IMR-90 (cell line): ENCODE measurements around the gene TSPEAR. TPM values are rescaled to one million over a fixed set of nuclear protein-coding genes. Genes with fewer than 3 reads are reported as not detected.

Experiments used
- ATAC-seq: fragments of 200-7000 bp; cut with Tn5 transposase; 2 replicates; pipeline ENCODE4 v1.9.1; 2020; ENCODE audit warnings: low read depth, mild to moderate bottlenecking, moderate library complexity
- BruUV-seq: library from RNA; stranded (reverse); fragments of 400-500 nt; replicated peaks from 2 replicates; lab custom pipeline; 2021; lab: Mats Ljungman, UMichigan
- CTCF ChIA-PET: fragments of 300-600 bp; formaldehyde crosslinking; extraction: SDS; loops from one replicate; lab custom pipeline; 2021; ENCODE audit warnings: antibody characterized with exemption; lab: Yijun Ruan, JAX
- POLR2A ChIA-PET: fragments of 300-600 bp; sonication (Branson Sonifier 250); formaldehyde crosslinking; loops from one replicate; lab custom pipeline; 2022; ENCODE audit warnings: antibody characterized with exemption; ENCODE audit not compliant: unreplicated experiment; lab: Charles Lee
- DNase-seq: peaks from one replicate; pipeline ENCODE4 v3.0.0; 2013
- H2AFZ ChIP-seq: replicated peaks from 2 replicates; pipeline ENCODE3; 2013; ENCODE audit warnings: low read length, mild to moderate bottlenecking; ENCODE audit not compliant: poor library complexity
- H2AK5ac ChIP-seq: 2 replicates; pipeline ENCODE4 v1.6.1; 2013; ENCODE audit warnings: low read depth, low read length, inconsistent platforms
- H2AK9ac ChIP-seq: replicated peaks from 2 replicates; pipeline ENCODE3; 2013; ENCODE audit warnings: mild to moderate bottlenecking, low read depth, low read length, moderate library complexity; ENCODE audit not compliant: poor library complexity
- H2BK120ac ChIP-seq: 2 replicates; pipeline ENCODE4 v1.6.1; 2013; ENCODE audit warnings: low read depth, low read length, inconsistent platforms
- H2BK15ac ChIP-seq: 3 replicates; pipeline ENCODE4 v1.6.1; 2013; ENCODE audit warnings: low read depth, low read length, inconsistent platforms
- H2BK20ac ChIP-seq: 2 replicates; pipeline ENCODE4 v1.6.1; 2013; ENCODE audit warnings: low read depth, mild to moderate bottlenecking, inconsistent platforms, low read length, moderate library complexity
- H2BK5ac ChIP-seq: 2 replicates; pipeline ENCODE4 v1.6.1; 2013; ENCODE audit warnings: mild to moderate bottlenecking, low read depth, low read length, inconsistent platforms; ENCODE audit not compliant: poor library complexity, severe bottlenecking
- H3K14ac ChIP-seq: replicated peaks from 2 replicates; pipeline ENCODE4 v1.6.1; 2013; ENCODE audit warnings: low read depth, low read length, inconsistent platforms
- H3K18ac ChIP-seq: 2 replicates; pipeline ENCODE4 v1.6.1; 2013; ENCODE audit warnings: low read depth, low read length, control low read depth
- H3K23ac ChIP-seq: 2 replicates; pipeline ENCODE4 v1.6.1; 2013; ENCODE audit warnings: low read depth, low read length, inconsistent platforms
- H3K27ac ChIP-seq: 2 replicates; pipeline ENCODE4 v1.5.1; 2013; ENCODE audit warnings: mild to moderate bottlenecking, control low read depth, low read length; ENCODE audit not compliant: insufficient read depth
- H3K27me3 ChIP-seq: 2 replicates; pipeline ENCODE4 v1.6.1; 2013; ENCODE audit warnings: low read length; ENCODE audit not compliant: control insufficient read depth, insufficient read depth
- H3K36me3 ChIP-seq: 2 replicates; pipeline ENCODE4 v1.6.1; 2013; ENCODE audit warnings: low read length, mixed read lengths; ENCODE audit not compliant: control insufficient read depth, insufficient read depth
- H3K4ac ChIP-seq: 2 replicates; pipeline ENCODE4 v1.6.1; 2013; ENCODE audit warnings: low read depth, low read length, inconsistent platforms
- H3K4me1 ChIP-seq: 2 replicates; pipeline ENCODE4 v1.6.1; 2013; ENCODE audit warnings: low read length, mixed read lengths; ENCODE audit not compliant: control insufficient read depth, insufficient read depth
- H3K4me2 ChIP-seq: 2 replicates; pipeline ENCODE4 v1.6.1; 2013; ENCODE audit warnings: low read depth, mild to moderate bottlenecking, control low read depth, low read length, moderate library complexity
- H3K4me3 ChIP-seq: 2 replicates; pipeline ENCODE4 v1.5.1; 2013; ENCODE audit warnings: low read depth, mild to moderate bottlenecking, control low read depth, low read length, moderate library complexity; ENCODE audit not compliant: insufficient read depth
- H3K56ac ChIP-seq: 2 replicates; pipeline ENCODE4 v1.6.1; 2013; ENCODE audit warnings: low read length, inconsistent platforms; ENCODE audit not compliant: insufficient read depth; ENCODE audit errors: extremely low read depth
- H3K79me1 ChIP-seq, 2 experiments: 2 replicates each; pipeline ENCODE4 v1.6.1; 2013; ENCODE audit warnings: low read length in 2 of 2, inconsistent platforms in 1 of 2, low read depth in 1 of 2
- H3K9ac ChIP-seq: 2 replicates; pipeline ENCODE4 v1.6.1; 2013; ENCODE audit warnings: low read depth, low read length, control low read depth
- H3K9me1 ChIP-seq: 2 replicates; pipeline ENCODE4 v1.6.1; 2013; ENCODE audit warnings: low read length, inconsistent platforms; ENCODE audit not compliant: insufficient read depth
- H3K9me3 ChIP-seq: 2 replicates; pipeline ENCODE4 v1.6.1; 2013; ENCODE audit warnings: low read length; ENCODE audit not compliant: control insufficient read depth, insufficient read depth
- H4K20me1 ChIP-seq: 2 replicates; pipeline ENCODE4 v1.6.1; 2013; ENCODE audit warnings: low read length, inconsistent platforms; ENCODE audit not compliant: insufficient read depth
- H4K5ac ChIP-seq: 2 replicates; pipeline ENCODE4 v1.6.1; 2013; ENCODE audit warnings: mild to moderate bottlenecking, low read depth, low read length, control low read depth
- H4K8ac ChIP-seq, 2 experiments: 2 replicates each; pipeline ENCODE4 v1.6.1; 2013; ENCODE audit warnings: low read depth in 2 of 2, low read length in 2 of 2, control low read depth in 1 of 2, inconsistent platforms in 1 of 2
- H4K91ac ChIP-seq: 2 replicates; pipeline ENCODE4 v1.6.1; 2013; ENCODE audit warnings: low read depth, low read length, inconsistent platforms; ENCODE audit not compliant: insufficient read depth
- BHLHE40 ChIP-seq: fragments of 150-350 bp; IDR thresholded peaks from 2 replicates; pipeline ENCODE4 v1.6.1; 2016; ENCODE audit warnings: mild to moderate bottlenecking, low read depth, low read length
- CEBPB ChIP-seq: IDR thresholded peaks from 2 replicates; pipeline ENCODE4 v1.6.1; 2012; ENCODE audit warnings: low read depth, low read length, improper control_type of control experiment
- CHD1 ChIP-seq: IDR thresholded peaks from 2 replicates; pipeline ENCODE4 v1.6.1; 2012; ENCODE audit warnings: low read depth, low read length, improper control_type of control experiment
- CTCF ChIP-seq: conservative IDR thresholded peaks from 2 replicates; pipeline ENCODE4 v1.5.1; 2012; ENCODE audit warnings: mild to moderate bottlenecking, low read depth, low read length, improper control_type of control experiment
- ELK1 ChIP-seq: fragments of 150-350 bp; IDR thresholded peaks from 2 replicates; pipeline ENCODE4 v1.6.1; 2016; ENCODE audit warnings: low read depth, mild to moderate bottlenecking, low read length, moderate library complexity, borderline replicate concordance
- FOS ChIP-seq: fragments of 150-350 bp; IDR thresholded peaks from 2 replicates; pipeline ENCODE4 v1.6.1; 2016; ENCODE audit warnings: low read depth, low read length
- MAFK ChIP-seq: IDR thresholded peaks from 2 replicates; pipeline ENCODE4 v1.6.1; 2012; ENCODE audit warnings: low read depth, low read length, improper control_type of control experiment
- MAZ ChIP-seq: IDR thresholded peaks from 2 replicates; pipeline ENCODE4 v1.6.1; 2012; ENCODE audit warnings: low read depth, mild to moderate bottlenecking, low read length, improper control_type of control experiment, moderate library complexity, borderline replicate concordance
- MXI1 ChIP-seq: IDR thresholded peaks from 2 replicates; pipeline ENCODE4 v1.6.1; 2012; ENCODE audit warnings: low read depth, mild to moderate bottlenecking, low read length, moderate library complexity, borderline replicate concordance
- NFE2L2 ChIP-seq: fragments of 150-350 bp; IDR thresholded peaks from 2 replicates; pipeline ENCODE4 v1.6.1; 2016; ENCODE audit warnings: low read depth, mild to moderate bottlenecking, low read length
- POLR2A ChIP-seq: IDR thresholded peaks from 2 replicates; pipeline ENCODE4 v1.6.1; 2012; ENCODE audit warnings: mild to moderate bottlenecking, low read depth, low read length
- RAD21 ChIP-seq: IDR thresholded peaks from 2 replicates; pipeline ENCODE4 v1.6.1; 2012; ENCODE audit warnings: low read length, improper control_type of control experiment
- RCOR1 ChIP-seq: IDR thresholded peaks from 2 replicates; pipeline ENCODE4 v1.6.1; 2012; ENCODE audit warnings: mild to moderate bottlenecking, low read length, improper control_type of control experiment; ENCODE audit not compliant: insufficient replicate concordance
- RFX5 ChIP-seq: IDR thresholded peaks from 2 replicates; pipeline ENCODE4 v1.8.0; 2012; ENCODE audit warnings: low read depth, mild to moderate bottlenecking, low read length, moderate library complexity
- SMC3 ChIP-seq: fragments of 150-350 bp; IDR thresholded peaks from 2 replicates; pipeline ENCODE4 v1.6.1; 2016; ENCODE audit warnings: low read depth, mild to moderate bottlenecking, antibody characterized with exemption, low read length, moderate library complexity
- USF2 ChIP-seq: fragments of 150-350 bp; IDR thresholded peaks from 2 replicates; pipeline ENCODE4 v1.6.1; 2017; ENCODE audit warnings: mild to moderate bottlenecking, antibody characterized with exemption, low read length, low read depth
- WGBS, 2 experiments: methylation state at CpG; one replicate each; pipeline versions ENCODE4 v1.1.5 to v1.1.7; 2013; ENCODE audit warnings: missing lambda C conversion rate in 2 of 2; ENCODE audit not compliant: insufficient read length in 1 of 2; ENCODE audit errors: extremely low coverage in 2 of 2; 5-methylcytosine and 5-hydroxymethylcytosine counted together
- dilution Hi-C: fragments of 300-500 bp; cut with HindIII; formaldehyde crosslinking; loops from one replicate; pipeline ENCODE4 v1.14.3; 2018; ENCODE audit warnings: low sequenced_read_pairs; ENCODE audit not compliant: unreplicated experiment
- in situ Hi-C: fragments of 300-500 bp; cut with MboI; formaldehyde crosslinking; loops from 3 replicates; pipeline ENCODE4 v1.14.3; 2019; ENCODE audit warnings: low sequenced_read_pairs, inconsistent platforms, mixed read lengths
- intact Hi-C: fragments of 100-400 bp; cut with micrococcal nuclease; formaldehyde crosslinking; loops from 2 replicates; pipeline ENCODE4 v1.10.0; 2022
- polyA plus RNA-seq, 3 experiments: library from polyadenylated mRNA; depleted of rRNA; stranded (reverse); fragments of >200 nt; gene quantifications; 2 replicates each; pipeline ENCODE4 v1.2.3, GENCODE V29; 2012; ENCODE audit warnings: low replicate concordance in 1 of 3
- total RNA-seq: library from RNA; depleted of rRNA; stranded (reverse); fragments of >200 nt; gene quantifications from 2 replicates; pipeline ENCODE4 v1.2.3, GENCODE V29; 2012

The TSPEAR gene
- total and polyA plus RNA-seq, 2 of the 4 experiments (the other 2 are of a cell fraction), result not detected

GRCh38 chr21:44510109-44510507, 201.3 kb downstream of the TSPEAR start:
- Histone ChIP-seq H2AFZ (no peak overlapping the region), H2BK20ac (no peak overlapping the region), H3K4me1 (no peaks in the 10 kb centered on the region), H2BK5ac (no peak overlapping the region), H3K79me1 (no peaks in the 10 kb centered on the region), H3K27me3 (peaks cover 23% of the 10 kb centered on the region), H3K18ac (no peak overlapping the region), H4K8ac (no peak overlapping the region), H3K36me3 (no peaks in the 10 kb centered on the region), H4K20me1 (no peaks in the 10 kb centered on the region), H3K9me1 (no peaks in the 10 kb centered on the region), H3K9ac (no peak overlapping the region), H3K56ac (no peak overlapping the region), H3K4me3 (no peak overlapping the region), H2AK9ac (no peak overlapping the region), H3K23ac (no peak overlapping the region), H3K4me2 (no peak overlapping the region), H4K5ac (no peak overlapping the region), H2BK120ac (no peak overlapping the region), H3K9me3 (no peaks in the 10 kb centered on the region), H3K4ac (no peak overlapping the region), H4K91ac (no peak overlapping the region), H2BK15ac (no peak overlapping the region), H3K14ac (no peak overlapping the region), H2AK5ac (no peak overlapping the region), H3K27ac (no peak overlapping the region)
- WGBS, 2 experiments, result 72% methylated on average over 13 of the region's 18 CpGs; no CpG with 5 or more reads in 1 of the 2 experiments
- intact Hi-C loops, result loop anchor here (1.0 kb wide), 1 partner anchor 283 kb away; no protein-coding TSS in a partner anchor
- no TSS peak for BruUV-seq
- ATAC-seq (no peak), DNase-seq (no peak)
- in situ Hi-C loops, result loop anchor here (25.0 kb wide), 1 partner anchor 427 kb away; the partner anchor contains the start of gene SLX9
- dilution Hi-C loops, result no loop called here
- ChIA-PET CTCF (interaction anchor here (0.6 kb wide), 1 partner anchor 330 kb away, joined by 8 read pairs; no protein-coding TSS in a partner anchor), POLR2A (no interaction called here)
- TF ChIP-seq MAFK (no peak), RFX5 (no peak), USF2 (no peak), BHLHE40 (no peak), MXI1 (no peak), CEBPB (no peak), POLR2A (no peak), RAD21 (no peak), FOS (no peak), RCOR1 (no peak), MAZ (no peak), NFE2L2 (no peak), ELK1 (no peak), SMC3 (no peak), CTCF (no peak), CHD1 (no peak)
